SH-SY5Y (cell line): ENCODE data around the gene KIF4A.

ENCODE experiments used
- GATA2 ChIP-seq: IDR thresholded peaks from 2 replicates; pipeline ENCODE4 v1.6.1; 2011; ENCODE audit warnings: mild to moderate bottlenecking, low read depth, low read length
- GATA3 ChIP-seq: IDR thresholded peaks from 2 replicates; pipeline ENCODE4 v1.6.1; 2011; ENCODE audit warnings: low read depth, mild to moderate bottlenecking, low read length, moderate library complexity

DNA sequence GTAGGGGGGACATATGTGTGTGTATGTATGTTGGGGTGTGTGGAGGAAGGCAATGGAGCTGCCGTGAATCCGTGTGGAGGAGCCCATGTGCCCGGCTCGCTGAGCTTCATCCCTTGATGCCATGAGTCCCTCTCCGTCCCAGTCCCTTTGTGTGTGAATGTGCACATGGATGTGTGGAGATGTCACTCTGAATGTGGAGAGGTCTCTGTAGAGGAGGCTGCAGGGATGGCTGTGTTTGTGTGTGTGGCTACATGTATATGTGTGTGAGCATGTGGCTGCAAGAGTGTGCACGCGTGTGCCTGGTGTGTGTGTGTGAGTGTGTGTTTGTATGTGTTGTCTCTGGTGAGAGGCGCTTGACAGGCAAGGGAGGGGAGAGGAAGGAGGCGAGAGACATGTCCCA lies 156.0 kb downstream of the KIF4A start:
- TF ChIP-seq GATA2, result no peak
- TF ChIP-seq GATA3, result no peak
